GM19452 (cell line): ENCODE data around the gene GCGR.
A peak's percentile ranks its signal among the peaks of the same experiment; 100 is the strongest.
"Not testable (repeated sequence)": the region's sequence is repeated elsewhere in the genome, so short reads cannot be mapped to it uniquely, and the experiment has no call there.

ENCODE experiments used
- ATAC-seq: cut with Tn5 transposase; IDR thresholded peaks from one replicate; pipeline ENCODE4 v1.9.1; 2021; ENCODE audit not compliant: unreplicated experiment

Gene GCGR

DNA sequence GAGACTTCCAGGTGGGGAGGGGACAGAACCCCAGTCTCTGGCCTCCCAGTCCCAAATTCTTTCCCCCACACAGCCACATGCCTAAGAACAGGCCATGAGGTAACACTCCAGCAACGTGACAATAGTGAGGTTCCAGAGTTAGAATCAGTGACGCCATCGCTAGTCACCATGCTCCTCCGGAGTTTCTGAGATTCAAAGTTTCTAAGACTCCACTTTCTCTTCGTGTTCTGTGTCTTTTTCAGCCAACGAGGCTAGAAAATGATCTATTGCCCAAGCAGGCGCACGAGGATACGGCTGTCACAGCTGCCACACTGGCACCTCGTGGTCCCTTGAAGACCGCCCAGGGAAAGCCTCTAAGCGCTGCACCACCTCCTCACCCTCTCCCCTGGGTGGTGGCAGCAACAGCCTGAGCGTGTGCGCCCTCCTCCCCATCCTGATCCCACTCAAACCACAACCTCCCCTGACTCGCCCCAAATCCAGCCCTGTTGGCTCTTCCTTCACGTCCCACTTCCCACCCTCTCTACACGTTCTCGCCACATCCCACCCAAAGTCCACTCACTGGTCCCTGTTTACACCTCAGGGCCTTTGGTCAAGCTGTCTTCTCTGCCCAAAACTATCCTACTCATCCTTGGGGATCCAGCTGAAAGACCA, 28.1 kb downstream of the GCGR start:
- ATAC-seq = no peak

DNA sequence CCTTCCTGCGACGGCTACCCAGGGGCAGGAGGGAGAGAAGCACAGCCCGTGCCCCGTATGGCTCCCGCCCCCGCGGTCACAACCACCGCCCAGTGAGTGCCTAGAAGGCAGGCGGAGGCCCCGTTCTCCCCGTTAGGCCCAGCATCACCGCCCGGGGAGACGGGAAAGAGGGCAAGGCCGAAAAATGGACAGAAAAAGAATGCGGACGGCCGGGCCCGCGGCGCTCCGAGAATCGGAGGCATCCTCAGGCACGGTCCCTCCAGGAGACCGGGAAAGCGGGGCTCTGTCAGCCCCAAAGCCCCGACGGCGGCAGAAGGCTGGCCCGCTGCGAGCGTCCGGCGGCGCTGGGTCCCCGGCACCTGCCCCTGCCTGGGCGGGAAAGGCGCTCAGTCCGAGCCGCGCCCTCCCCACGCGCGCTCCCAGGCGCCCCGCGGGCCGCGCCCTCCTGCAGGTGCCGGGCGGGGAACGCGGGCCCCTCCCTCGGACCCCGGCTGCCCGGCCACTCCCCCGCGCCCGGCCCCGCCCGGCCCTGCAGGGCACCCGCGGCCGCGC, 28.7 kb downstream of the GCGR start:
- ATAC-seq = peak; percentile 23

DNA sequence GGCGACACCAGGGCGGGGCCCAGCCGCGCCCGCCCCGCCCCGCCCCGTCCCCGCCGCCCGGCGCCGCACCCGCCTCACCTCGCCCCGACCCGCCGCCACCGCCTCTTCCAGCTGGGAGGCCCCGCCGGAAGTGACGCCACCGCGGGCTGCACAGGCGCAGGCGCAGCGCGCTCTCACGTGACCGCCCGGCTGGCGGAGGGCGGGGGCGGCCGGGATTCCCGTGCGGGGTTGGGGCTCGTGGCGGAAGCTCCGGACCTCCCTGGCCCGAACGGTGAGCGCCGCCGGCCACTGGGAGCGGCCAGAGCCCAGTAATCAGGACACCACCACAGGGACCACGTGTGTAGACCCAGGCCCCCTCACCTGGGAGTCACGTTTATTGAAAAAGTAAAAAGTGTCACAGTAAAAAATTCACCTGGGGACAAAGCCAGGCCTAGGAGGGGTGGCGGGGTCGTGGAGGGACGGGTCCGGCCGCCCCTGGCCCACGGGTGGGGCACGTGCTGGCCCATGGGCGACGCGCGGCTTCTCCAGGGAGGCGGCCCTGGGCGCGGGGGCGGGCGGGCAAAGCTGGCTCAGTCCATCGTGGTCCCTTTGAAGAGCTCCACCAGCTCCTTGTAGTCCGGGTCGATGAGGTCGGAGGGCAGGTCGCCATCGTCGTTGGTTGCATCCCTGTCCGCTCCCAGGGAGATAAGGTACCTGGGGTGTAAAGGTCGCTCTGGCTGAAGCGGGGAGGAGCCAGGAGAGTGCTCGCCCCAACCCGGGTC, 29.4 kb downstream of the GCGR start, which contains the start of gene MCRIP1:
MCRIP1 (minus strand) TSS at position 132 of the 761 bp plus-strand sequence. CDS start 8,785 bp downstream, outside the sequence.
- peak; percentile 66 for ATAC-seq

DNA sequence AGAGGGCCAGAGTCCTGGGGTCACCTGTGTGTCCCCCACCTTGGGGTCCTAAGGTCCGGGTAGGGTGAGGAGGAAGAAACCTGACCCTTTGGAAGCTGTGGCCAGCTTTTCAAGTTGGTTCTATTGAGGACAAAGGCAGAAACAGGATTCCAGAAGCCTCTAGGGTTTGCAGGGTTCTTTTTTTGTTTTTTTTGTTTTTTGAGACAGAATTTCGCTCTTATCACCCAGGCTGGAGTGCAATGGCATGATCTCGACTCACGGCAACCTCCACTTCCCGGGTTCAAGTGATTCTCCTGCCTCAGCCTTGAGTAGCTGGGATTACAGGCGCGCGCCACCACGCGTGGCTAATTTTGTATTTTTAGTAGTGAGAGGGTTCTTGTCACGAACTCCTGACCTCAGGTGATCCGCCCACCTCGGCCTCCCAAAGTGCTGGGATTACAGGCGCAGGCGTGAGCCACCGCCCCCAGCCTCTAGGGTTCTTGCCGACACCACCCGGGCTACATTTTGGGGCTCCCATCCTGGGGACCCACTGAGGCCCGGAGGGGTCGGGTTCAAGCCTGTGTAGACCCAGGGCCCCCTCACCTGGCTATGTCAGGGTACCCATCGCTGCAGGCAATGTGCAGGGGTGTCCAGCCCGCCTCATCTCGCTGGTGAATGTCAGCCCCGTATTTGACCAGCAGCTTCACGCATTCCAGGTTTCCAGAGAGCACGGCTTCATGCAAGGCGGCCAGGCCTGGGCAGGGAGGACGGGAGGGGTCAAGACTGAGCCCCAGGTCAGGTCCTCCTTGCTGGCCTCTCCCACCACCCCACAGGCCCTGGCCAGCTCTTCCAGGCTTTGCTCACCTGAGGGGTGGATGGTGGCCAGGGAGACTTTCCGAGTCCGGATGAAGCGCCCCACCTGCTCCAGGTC, 30.2 kb downstream of the GCGR start:
- ATAC-seq = no peak

DNA sequence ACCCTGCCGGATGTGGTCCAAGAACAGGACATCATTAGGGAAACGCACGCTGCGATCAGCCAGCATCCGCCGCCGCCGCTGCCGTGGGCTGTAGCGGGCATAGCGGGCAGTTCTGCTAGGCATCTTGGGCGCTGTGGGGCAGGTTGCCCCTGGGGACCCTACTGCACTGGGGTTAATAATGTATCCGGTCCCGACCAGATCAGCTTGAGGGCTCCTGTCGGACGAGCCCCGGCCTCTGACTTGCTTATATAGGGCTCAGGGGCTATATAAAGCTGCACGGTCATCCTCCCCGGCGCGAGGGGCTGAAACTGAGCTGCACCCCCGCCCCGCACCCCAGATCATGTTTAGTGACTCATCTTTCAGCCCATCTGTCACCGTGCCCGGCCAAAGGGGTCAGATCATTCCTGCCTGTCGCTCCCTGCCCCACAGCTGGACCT, 30.9 kb downstream of the GCGR start, which contains the start of gene PPP1R27:
PPP1R27 (minus strand) TSS at position 220 of the 437 bp plus-strand sequence; CDS start at position 123, 97 bp downstream.
- ATAC-seq = no peak

DNA sequence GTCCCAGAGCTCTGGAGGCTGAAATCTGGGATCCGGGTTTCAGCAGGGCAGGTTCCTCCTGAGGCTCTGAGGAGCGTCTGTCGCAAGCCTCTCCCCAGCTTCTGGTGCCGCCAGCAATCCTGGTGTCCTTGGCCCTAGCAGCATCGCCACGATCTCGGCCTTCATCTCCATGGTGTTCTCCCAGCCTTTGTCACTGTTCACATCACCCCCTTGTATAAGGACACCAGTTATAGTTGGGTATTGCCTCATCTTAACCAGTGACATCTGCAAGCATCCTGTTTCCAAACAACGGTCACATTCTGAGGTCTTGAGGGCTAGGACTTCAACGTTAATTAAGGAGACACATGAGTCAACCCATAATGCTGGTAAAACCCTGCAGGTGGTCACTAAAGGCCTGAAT, 33.7 kb downstream of the GCGR start:
- ATAC-seq = no peak

DNA sequence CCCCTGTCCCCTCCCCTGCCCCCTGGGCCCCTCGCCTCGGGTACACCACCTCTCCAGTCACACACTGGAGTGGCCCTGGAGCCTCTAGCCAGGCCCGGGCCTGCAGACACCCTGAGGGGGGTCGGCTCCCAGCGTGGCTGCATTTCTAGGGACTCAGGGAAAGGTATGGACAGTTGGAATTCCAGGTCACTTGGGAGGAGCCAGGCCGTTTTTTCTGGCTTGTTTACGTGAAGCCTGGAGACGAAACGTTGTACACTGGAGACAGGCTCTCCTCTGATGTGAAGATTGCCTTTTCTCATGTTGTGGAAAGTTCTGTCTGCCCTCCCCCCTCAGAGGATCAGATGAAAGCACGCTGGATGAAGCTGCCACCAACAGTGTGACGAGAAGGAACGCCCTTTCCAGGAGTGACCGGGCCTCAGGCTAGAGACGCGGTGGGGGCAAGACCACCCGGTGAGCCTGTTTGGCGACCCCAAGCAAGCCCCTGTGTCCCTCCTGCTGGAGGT, 34.9 kb downstream of the GCGR start:
- ATAC-seq = no peak

DNA sequence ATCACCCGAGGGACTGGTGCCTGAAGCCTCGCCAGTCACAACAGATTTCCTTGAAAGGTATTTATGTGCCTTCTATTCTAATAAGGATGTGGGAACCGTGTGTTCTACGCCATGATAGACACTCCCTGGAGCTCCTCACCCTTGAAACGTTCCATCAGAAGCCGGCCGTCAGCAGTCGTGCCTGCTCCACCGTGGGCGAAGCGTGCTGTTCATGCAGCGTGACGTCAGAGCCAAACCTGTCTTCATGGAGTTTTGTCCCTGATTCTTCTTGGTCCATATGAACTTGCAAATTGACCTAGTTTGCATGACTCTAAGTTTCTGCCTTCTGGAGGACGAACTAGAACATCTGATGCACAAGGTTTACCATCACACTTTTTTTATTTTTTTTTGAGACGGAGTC, 35.4 kb downstream of the GCGR start:
- no peak for ATAC-seq

DNA sequence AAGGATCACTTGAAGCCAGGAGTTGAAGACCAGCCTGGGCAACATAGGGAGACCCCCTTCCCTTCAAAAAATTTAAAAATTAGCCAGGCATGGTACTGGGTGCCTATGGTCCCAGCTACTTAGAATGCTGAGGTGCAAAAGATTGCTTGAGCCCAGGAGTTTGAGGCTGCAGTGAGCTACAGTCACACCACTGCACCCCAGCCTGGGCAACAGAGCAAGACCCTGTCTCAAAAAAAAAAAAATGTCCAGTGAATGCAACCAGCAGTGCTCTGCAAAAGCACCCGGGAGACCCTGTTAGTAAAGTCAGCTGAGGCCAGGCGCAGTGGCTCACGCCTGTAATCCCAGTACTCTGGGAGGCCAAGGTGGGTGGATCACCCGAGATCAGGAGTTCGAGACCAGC, 36.1 kb downstream of the GCGR start:
- ATAC-seq = not testable (repeated sequence)

DNA sequence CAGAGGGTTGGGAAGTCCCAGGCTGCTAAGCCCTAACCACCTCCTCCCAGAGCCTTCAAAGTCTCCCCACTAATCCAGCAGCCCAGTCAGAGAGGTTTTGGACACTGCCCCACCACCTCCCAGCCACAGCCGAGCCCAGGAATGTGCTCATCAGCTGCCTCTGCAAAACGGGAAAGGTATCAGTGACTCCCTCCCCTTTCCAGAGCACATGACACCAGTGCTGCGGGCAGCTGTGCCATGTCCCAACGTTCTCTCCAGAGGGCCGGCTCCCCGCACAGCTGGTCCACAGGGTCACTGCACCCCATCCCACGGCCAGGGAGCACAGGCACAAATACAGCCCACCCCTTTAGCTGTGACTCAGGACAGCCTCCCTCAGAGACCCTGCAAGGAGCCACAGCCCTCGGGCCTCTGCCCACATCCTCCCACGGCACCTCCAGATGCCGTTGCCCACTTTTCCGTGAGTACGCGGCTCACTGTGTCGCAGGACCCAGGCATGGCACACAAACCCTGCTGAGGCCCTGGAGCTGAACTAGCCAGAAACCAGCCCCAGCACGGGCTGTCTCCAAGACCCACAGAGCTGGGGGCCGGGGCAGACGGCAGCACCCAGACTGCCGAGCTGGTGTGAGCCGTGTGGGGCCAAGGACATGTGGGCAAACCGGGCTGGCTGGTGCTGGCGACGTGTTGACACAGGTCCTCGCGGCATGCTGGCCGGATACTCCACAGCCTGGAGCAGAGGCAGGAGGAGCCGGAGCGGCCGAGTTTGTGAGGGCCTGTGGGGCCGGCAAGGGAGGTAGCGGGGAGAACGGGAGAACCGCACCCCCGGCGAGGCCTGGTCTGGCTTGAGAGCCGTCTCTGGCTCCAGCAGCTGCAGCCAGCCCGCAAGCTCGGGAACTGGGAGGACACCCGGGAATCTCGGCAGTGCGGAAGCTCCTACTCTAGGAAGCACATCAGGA, 37.2 kb downstream of the GCGR start:
- ATAC-seq = no peak

DNA sequence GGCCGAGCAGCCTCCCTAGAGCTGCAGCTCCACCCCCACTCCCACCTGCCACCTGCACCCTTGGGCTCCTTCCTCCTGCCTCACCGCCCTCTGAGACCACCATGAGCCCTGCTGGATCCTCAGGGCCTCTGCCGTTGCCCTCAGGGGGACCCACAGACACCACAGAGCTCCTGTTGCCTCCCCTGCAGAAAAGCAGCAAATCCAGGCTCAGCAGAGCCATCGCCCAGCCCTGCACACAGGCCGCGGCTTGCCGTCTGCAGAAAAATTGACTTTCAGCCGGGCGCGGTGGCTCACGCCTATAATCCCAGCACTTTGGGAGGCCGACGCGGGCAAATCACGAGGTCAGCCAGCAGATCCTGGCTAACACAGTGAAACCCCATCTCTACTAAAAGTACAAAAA, 37.9 kb downstream of the GCGR start:
- ATAC-seq = no peak

DNA sequence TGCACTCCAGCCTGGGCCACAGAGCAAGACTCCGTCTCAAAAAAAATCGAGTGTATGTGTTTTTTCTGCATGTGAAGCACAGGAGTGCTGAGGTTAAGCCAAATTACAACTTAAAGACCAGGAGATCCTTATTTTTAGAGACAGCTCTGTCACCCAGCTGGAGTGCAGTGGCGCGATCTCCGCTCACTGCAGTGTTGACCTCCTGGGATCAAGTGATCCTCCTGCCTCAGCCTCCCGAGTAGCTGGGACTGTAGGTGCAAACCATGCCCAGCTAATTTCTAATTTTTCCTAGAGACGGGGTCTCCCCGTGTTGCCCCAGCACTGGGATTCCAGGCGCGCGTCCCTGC, 38.4 kb downstream of the GCGR start:
- ATAC-seq = no peak

DNA sequence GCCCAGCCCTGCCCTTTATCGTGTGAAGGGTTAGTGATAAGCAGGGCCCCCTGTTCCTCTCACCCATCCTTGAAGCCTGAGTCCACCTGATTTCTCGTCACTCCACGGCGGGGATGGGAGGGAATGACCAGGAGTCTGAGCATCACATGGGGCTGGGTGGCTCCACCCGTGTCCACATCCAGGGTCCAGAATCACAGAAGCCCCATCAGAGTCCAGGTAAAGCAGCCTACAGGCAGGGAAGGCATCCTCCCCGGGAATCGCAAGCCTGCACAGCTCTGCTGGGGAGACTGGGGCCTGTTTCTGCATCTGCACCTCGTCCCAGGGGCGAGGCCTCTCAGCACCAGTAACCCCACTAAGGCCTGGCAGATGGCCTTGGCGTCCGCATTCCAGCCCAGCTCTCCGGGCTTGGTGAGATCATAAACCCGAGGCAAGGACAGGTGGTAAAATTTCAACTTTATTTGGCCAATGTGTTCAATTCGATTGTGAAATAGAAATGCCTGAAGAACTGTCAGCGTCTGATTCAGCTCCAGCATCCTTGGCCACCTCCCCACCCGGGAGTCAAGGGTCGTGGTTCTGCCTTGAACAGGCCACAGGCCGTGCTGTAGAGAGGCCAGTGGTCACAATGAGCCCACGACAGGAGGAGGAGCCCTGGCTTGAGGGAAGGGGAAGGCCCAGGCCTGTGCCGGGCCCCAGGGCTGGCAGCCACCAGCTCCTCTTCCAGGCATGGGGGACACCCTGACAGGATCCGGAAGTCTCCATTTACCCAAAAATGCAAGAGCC, 39.0 kb downstream of the GCGR start:
- no peak for ATAC-seq

DNA sequence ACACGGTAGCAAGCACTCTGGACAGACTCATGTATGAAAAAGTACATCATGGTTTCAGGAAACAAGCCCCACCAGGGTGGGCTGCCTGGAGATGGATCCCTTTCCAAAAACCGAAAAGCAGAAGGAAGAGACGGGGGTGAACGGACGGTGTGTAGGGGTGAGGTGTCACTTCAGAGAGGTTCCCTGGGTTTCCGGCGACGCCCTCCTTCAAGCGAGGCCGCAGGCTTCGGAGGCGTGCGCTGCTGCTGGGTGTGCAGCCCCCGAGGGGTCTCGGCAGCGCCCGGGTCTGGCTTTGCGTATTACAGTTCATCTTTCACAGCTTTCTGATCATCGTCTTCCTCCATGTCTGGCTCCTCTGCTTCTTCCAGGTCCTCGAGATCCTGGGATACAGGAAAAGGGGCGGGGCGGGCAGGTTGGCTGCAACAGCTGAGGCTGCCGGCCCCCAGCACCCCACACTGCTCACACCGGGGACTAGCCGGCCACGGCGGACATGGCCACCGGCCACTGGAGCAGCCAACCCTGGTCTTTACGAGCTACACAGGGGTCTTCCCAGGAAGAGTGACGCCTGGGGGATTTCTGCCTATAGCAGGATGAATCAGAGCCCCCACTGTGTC, 39.9 kb downstream of the GCGR start:
- no peak for ATAC-seq

DNA sequence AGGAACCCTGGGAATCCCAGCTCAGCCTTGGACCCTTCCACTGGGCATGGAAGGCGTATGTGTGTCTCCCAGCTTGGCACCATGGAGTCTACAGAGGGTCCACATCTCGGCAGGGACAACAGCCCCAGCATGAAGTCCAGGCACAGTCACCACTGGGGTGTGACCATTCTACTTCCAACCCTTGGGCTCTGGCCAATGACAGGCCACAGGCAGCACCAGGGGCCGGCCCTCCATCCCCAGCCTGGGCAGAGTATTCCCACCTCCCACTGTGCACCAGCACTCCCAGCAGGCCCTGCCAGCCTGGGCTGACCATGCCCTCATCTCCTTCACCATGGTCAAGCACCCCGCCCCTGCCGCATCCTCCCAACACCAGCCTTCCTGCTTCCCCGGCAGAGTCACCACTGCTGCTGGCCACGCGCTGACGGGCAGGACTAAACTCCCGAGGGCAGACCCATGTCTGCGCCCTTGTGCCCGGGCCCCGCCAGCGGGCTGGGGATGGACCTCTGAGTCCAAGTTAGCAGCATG, 40.4 kb downstream of the GCGR start:
- no peak for ATAC-seq

DNA sequence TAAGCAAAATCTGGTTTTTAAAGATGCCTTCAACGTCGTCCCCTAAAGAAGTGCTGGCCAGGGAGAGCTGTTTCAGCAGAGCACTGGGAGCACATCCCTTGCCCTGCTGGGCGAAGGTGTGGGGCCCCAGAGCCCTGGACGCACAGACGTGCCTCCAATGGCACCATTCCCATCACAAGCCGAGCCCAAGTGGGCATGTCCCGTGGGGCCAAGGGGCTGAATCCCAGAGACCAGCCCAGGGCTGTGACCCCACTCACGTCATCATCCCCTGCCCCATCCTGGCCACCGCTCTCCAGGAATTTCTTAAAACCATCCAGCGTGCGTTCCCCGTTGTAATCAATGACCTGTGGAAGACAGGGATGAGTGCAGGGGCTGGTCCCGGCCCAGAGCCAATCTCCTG, 40.9 kb downstream of the GCGR start:
- no peak for ATAC-seq

DNA sequence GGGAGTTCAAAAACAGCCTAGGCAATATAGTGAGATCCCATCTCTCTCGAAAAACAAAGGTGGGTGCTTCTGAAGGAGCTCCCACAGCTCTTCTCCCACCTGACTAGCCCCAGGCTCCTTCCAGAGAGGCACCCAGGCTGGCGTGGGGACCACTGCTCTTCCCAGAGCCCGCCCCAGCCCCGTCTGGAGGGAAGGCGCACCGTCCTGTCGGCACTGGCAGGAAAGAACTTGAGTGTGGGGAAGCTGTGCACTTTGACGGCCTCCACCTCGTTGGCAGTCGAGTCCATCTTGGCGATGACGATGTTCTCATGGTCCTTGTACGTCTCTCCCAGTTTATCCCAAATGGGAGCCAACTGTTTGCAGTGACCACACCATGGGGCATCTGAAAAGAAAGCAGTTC, 41.4 kb downstream of the GCGR start:
- ATAC-seq = no peak
